RWPE2 (cell line): ENCODE results near the gene HCRTR2.
A peak's percentile ranks its signal among the peaks of the same experiment; 100 is the strongest.

ENCODE experiments used
- ATAC-seq: fragments of 200-7000 bp; cut with Tn5 transposase; 3 replicates; pipeline ENCODE4 v1.9.1; 2021; ENCODE audit warnings: low read depth
- DNase-seq: peaks from one replicate; pipeline ENCODE4 v3.0.0-alpha.2; 2020; ENCODE audit warnings: low spot score
- H3K27ac ChIP-seq: fragments of 450-650 bp; 2 replicates; pipeline ENCODE4 v1.5.1; 2017; ENCODE audit warnings: mild to moderate bottlenecking; ENCODE audit not compliant: poor library complexity, severe bottlenecking
- H3K27me3 ChIP-seq: fragments of 250-450 bp; sonication (Bioruptor Pico); 2 replicates; pipeline ENCODE4 v1.5.1; 2021; ENCODE audit warnings: mild to moderate bottlenecking, moderate library complexity; ENCODE audit not compliant: insufficient read depth, poor library complexity, severe bottlenecking
- H3K36me3 ChIP-seq: fragments of 250-450 bp; sonication (Bioruptor Pico); 2 replicates; pipeline ENCODE4 v1.5.1; 2020; ENCODE audit warnings: low read depth, mild to moderate bottlenecking, moderate library complexity
- H3K4me1 ChIP-seq: fragments of 250-450 bp; sonication (Bioruptor Pico); 2 replicates; pipeline ENCODE4 v1.5.1; 2021; ENCODE audit warnings: mild to moderate bottlenecking, moderate library complexity; ENCODE audit not compliant: insufficient read depth, poor library complexity, severe bottlenecking
- H3K4me3 ChIP-seq: fragments of 250-450 bp; sonication (Bioruptor Pico); 2 replicates; pipeline ENCODE4 v1.5.1; 2021; ENCODE audit warnings: mild to moderate bottlenecking, moderate library complexity; ENCODE audit not compliant: severe bottlenecking
- H3K9me3 ChIP-seq: fragments of 250-450 bp; sonication (Bioruptor Pico); 2 replicates; pipeline ENCODE4 v1.5.1; 2021; ENCODE audit warnings: mild to moderate bottlenecking, moderate library complexity; ENCODE audit not compliant: severe bottlenecking
- TF ChIP-seq, protein P1 (sequence below): fragments of 450-650 bp; IDR thresholded peaks from one replicate; pipeline ENCODE4 v1.5.1; 2017; ENCODE audit warnings: mild to moderate bottlenecking, moderate library complexity; ENCODE audit not compliant: poor library complexity, severe bottlenecking

HCRTR2 gene

DNA sequence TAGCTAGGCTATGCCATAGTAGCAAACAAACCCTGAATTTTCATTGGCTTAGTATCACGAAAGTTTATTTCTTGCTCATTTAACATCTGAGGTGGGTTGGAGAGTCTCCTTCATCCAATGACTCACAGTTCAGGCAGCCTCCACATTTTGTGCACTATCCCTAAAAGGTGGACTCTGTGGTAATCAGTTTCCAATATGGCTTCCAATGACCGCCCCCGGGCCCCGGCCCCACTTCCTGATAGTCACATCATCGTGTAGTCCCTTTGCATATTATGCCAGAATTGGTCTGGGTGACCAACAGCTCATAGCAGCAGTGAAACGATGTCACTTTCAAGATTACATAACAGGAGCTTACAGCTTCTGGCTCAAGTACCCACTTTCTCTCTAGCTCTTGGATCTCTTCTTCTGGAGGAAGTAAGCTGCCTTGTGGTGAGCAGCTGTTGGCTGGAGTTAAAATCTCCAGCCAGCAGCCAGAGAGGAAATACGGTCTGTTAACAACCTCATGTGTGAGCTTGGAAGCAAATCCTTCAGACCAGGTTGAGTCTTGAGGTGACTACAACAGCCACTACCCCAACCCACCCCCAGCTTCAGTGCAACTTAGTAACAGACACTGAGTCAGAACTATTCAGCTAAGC is 7.8 kb downstream of the HCRTR2 start:
- ATAC-seq (no peak), DNase-seq (no peak)
- no peaks in the 10 kb centered on the region for H3K9me3 ChIP-seq
- no peaks in the 10 kb centered on the region for H3K36me3 ChIP-seq
- no peaks in the 10 kb centered on the region for H3K4me1 ChIP-seq
- TF ChIP-seq, protein P1, sequence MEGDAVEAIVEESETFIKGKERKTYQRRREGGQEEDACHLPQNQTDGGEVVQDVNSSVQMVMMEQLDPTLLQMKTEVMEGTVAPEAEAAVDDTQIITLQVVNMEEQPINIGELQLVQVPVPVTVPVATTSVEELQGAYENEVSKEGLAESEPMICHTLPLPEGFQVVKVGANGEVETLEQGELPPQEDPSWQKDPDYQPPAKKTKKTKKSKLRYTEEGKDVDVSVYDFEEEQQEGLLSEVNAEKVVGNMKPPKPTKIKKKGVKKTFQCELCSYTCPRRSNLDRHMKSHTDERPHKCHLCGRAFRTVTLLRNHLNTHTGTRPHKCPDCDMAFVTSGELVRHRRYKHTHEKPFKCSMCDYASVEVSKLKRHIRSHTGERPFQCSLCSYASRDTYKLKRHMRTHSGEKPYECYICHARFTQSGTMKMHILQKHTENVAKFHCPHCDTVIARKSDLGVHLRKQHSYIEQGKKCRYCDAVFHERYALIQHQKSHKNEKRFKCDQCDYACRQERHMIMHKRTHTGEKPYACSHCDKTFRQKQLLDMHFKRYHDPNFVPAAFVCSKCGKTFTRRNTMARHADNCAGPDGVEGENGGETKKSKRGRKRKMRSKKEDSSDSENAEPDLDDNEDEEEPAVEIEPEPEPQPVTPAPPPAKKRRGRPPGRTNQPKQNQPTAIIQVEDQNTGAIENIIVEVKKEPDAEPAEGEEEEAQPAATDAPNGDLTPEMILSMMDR, result no peak
- H3K27me3 ChIP-seq, result peaks cover 2% of the 10 kb centered on the region
- no peak overlapping the region for H3K27ac ChIP-seq
- no peak overlapping the region for H3K4me3 ChIP-seq

DNA sequence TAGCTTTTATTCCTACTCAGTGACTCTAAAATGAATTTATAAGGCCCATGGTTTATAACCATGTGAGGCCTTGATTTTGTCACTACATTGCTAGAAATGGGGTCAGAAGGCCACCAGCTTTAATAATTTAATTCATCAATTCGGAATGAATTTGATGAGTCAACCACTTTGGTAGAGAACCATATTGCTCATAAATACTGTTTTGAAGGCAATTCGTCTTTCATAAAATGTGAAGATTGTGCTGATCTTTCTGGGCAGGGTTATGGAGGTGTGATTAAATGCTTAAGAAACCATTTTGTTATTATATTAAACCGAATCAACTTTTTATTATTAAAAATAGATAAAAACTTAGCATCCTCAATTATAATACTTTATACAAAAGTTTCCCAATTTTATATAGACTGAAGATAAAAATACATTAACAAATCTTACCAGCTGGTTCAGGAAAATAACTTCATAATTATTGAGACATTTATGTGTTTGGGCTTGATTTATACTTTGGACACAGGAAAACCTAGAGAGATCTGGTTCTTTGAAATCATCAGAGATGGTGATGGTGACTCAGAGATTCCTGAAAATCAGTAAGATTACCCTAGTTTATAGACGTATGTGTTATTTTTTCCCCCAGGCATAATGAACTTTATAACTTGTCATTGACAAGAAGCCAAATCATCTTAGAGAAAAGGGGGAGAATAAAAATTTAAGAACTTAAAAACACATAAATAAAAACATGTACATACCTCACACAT is 10.6 kb downstream of the HCRTR2 start:
- no peak overlapping the region for H3K4me3 ChIP-seq
- H3K9me3 ChIP-seq, result no peaks in the 10 kb centered on the region
- DNase-seq (no peak), ATAC-seq (no peak)
- no peak overlapping the region for H3K27ac ChIP-seq
- no peaks in the 10 kb centered on the region for H3K27me3 ChIP-seq
- TF ChIP-seq, protein P1, result no peak
- no peaks in the 10 kb centered on the region for H3K36me3 ChIP-seq
- no peaks in the 10 kb centered on the region for H3K4me1 ChIP-seq

DNA sequence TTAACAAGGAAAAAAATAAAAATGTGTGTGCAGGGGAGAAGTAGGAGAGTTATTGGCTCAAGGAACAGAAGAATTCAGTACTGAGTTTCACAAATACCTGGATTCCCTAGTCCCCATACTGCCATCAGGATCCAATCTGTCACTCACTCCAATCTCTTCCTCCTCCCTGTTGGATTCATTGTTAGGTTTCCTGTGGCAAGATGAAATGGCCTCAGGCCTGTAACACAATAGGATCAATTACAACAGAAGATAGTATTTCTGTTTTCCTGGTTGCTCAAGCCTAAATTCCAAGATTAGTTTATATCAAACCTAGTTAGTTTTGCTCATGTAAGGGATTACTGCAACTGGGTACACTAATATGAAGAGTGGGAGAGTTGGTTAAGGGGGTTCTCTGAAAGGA is 24.4 kb downstream of the HCRTR2 start:
- H3K27me3 ChIP-seq, result peaks cover 7% of the 10 kb centered on the region
- H3K4me3 ChIP-seq, result no peak overlapping the region
- H3K27ac ChIP-seq, result no peak overlapping the region
- H3K9me3 ChIP-seq, result no peaks in the 10 kb centered on the region
- TF ChIP-seq, protein P1, result no peak
- DNase-seq (no peak), ATAC-seq (peak; percentile 33; the same call in 1 of the 3 replicates)
- H3K36me3 ChIP-seq, result no peaks in the 10 kb centered on the region
- no peaks in the 10 kb centered on the region for H3K4me1 ChIP-seq

DNA sequence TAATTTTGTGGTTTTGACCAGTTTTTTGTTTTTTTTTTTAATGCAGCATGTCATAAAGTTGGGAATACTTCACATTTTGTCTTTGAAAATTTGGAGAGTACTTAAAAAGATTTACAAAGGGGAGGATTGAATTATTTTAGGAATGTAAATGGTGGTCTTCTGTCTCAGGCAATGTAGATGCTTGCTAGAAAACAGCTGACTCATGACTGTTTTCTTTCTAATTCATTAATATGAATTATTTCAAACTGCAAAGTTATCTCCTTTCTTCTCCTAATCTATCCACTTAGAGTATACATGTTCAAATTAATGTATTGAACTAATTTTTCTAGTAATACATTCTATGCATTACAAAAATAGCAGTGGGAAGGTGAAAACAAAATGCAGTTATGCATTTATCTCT is 24.9 kb downstream of the HCRTR2 start:
- DNase-seq (no peak), ATAC-seq (no peak)
- H3K4me3 ChIP-seq, result no peak overlapping the region
- no peaks in the 10 kb centered on the region for H3K4me1 ChIP-seq
- TF ChIP-seq, protein P1, result no peak
- no peaks in the 10 kb centered on the region for H3K9me3 ChIP-seq
- H3K27ac ChIP-seq, result no peak overlapping the region
- no peaks in the 10 kb centered on the region for H3K36me3 ChIP-seq
- H3K27me3 ChIP-seq, result peaks cover 3% of the 10 kb centered on the region
